GM13977 (cell line): ENCODE results near the gene ATXN10.
"Not testable (repeated sequence)": the region's sequence is repeated elsewhere in the genome, so short reads cannot be mapped to it uniquely, and the experiment has no call there.

Experiments
- DNase-seq: peaks from one replicate; pipeline ENCODE4 v3.0.0; 2012; ENCODE audit warnings: low spot score
- CTCF ChIP-seq: IDR thresholded peaks from 2 replicates; pipeline ENCODE4 v1.5.1; 2012; ENCODE audit warnings: mild to moderate bottlenecking, control low read depth; ENCODE audit not compliant: insufficient read depth; ENCODE audit errors: extremely low read depth, missing control alignments
- in situ Hi-C: fragments of 300-500 bp; cut with MboI; formaldehyde crosslinking; loops from one replicate; pipeline ENCODE4 v1.12.0; 2022; ENCODE audit warnings: low sequenced_read_pairs, low pct_unique_long_range_greater_than_20kb, mixed read lengths, inconsistent platforms; ENCODE audit not compliant: unreplicated experiment

The ATXN10 gene

GRCh38 chr22:45678961-45679912 lies 7.6 kb downstream of the ATXN10 start:
- in situ Hi-C loops, result no loop called here
- DNase-seq, result peak; percentile 27

GRCh38 chr22:45680932-45681700 lies 9.5 kb downstream of the ATXN10 start:
- no peak for TF ChIP-seq CTCF
- no peak for DNase-seq

More at GRCh38 chr22:45678961-45679912, 7.6 kb downstream of the ATXN10 start:
- no peak for TF ChIP-seq CTCF

GRCh38 chr22:45682064-45682463 lies 10.4 kb downstream of the ATXN10 start:
- no peak for TF ChIP-seq CTCF
- DNase-seq, result no peak
- in situ Hi-C loops, result no loop called here

More at GRCh38 chr22:45680932-45681700, 9.5 kb downstream of the ATXN10 start:
- in situ Hi-C loops, result no loop called here

GRCh38 chr22:45682773-45683172 lies 11.1 kb downstream of the ATXN10 start:
- in situ Hi-C loops, DNase-seq: not testable (repeated sequence)

DNA sequence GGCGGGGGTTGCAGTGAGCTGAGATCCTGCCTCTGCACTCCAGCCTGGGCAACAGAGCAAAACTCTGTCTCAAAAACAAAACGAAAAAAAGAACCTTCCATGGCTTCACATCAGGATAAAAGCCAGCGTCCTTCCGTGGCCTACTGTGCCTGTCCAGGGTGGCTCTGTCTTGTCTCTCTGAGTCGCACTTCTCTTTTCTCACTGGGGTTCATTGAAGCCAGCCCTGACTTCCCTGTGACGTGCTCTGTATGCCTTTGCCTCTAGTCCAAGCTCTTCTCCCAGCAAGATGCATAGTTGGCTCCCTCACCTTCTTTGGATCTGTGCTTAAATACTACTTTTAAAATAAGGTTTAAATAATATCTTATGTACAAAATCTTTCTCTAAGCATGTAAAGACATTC lies 11.6 kb downstream of the ATXN10 start:
- in situ Hi-C loops, result no loop called here
- no peak for TF ChIP-seq CTCF
- DNase-seq, result no peak

DNA sequence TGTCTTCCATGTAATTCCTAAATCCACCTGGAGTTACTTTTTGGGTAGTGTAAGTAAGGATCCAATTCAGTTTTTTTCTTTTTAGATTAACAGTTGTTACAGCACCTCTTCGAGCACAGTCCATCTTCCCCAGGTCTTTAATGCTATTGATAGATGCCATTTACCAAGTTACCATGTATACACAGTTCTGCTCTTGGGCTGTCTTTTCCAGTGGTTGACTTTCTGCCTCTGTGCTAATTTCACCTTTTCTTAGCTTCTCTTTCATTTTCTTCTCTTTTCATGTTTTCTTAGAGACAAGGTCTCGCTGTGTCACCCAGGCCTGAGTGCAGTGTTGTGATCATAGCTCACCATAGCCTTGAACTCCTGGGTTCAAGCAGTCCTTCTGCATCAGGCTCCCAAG lies 12.0 kb downstream of the ATXN10 start:
- in situ Hi-C loops, result no loop called here
- DNase-seq, result no peak
- TF ChIP-seq CTCF, result no peak

DNA sequence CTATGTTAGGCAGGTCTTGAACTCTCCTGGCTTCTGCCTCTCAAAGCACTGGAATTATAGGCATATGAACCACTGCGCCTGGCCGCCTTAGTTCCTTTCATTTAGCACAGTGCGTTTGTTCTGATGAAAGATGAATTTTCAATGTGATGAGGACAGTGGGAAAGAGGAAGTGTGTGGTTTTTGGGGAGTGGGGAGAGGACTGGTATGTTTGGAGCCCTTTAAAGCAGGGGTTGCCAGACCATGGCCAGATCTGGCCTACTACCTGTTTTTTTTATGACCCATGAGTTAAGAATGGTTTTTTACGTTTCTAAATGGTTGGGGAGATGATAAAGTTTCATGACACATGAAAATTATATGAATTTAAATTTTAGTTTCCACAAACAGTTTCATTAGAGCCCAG lies 12.5 kb downstream of the ATXN10 start:
- TF ChIP-seq CTCF, result no peak
- DNase-seq, result no peak

More for the DNA sequence above, 12.5 kb downstream of the ATXN10 start:
- in situ Hi-C loops, result no loop called here
